AG09309 (cell line): ENCODE measurements around the gene CALN1.

Experiments
- DNase-seq: peaks from one replicate; pipeline ENCODE4 v3.0.0-alpha.2; 2010; ENCODE audit warnings: low read depth
- H3K4me3 ChIP-seq: 2 replicates; pipeline ENCODE4 v1.5.1; 2011; ENCODE audit warnings: mild to moderate bottlenecking, low read depth, low read length, moderate library complexity; ENCODE audit not compliant: control insufficient read depth
- TF ChIP-seq, protein P1 (sequence below): IDR thresholded peaks from 2 replicates; pipeline ENCODE4 v1.5.1; 2011; ENCODE audit warnings: mild to moderate bottlenecking, low read depth, low read length, inconsistent platforms; ENCODE audit not compliant: insufficient read depth, control insufficient read depth; ENCODE audit errors: missing control alignments

CALN1 gene

DNA sequence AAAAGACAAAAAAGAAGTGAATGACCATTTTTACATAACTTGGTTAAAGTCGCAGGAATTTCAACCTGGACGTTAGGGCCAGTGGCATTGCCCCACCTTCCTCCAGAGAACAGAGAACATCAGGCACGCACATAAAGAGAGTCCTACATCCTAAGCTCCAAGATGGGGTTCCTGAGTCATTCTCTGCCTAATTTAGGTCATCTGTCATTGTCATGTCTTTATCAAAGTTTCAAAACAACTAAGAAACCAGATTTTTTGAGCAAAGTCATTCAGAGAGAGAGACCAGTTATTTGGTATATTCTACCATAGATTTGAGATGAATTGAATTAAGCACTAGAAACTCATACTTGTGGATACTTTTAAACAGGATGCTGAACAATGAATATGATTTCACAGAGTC is 241.7 kb downstream of the CALN1 start:
- TF ChIP-seq, protein P1, sequence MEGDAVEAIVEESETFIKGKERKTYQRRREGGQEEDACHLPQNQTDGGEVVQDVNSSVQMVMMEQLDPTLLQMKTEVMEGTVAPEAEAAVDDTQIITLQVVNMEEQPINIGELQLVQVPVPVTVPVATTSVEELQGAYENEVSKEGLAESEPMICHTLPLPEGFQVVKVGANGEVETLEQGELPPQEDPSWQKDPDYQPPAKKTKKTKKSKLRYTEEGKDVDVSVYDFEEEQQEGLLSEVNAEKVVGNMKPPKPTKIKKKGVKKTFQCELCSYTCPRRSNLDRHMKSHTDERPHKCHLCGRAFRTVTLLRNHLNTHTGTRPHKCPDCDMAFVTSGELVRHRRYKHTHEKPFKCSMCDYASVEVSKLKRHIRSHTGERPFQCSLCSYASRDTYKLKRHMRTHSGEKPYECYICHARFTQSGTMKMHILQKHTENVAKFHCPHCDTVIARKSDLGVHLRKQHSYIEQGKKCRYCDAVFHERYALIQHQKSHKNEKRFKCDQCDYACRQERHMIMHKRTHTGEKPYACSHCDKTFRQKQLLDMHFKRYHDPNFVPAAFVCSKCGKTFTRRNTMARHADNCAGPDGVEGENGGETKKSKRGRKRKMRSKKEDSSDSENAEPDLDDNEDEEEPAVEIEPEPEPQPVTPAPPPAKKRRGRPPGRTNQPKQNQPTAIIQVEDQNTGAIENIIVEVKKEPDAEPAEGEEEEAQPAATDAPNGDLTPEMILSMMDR, result no peak
- DNase-seq, result no peak
- H3K4me3 ChIP-seq, result no peak overlapping the region

DNA sequence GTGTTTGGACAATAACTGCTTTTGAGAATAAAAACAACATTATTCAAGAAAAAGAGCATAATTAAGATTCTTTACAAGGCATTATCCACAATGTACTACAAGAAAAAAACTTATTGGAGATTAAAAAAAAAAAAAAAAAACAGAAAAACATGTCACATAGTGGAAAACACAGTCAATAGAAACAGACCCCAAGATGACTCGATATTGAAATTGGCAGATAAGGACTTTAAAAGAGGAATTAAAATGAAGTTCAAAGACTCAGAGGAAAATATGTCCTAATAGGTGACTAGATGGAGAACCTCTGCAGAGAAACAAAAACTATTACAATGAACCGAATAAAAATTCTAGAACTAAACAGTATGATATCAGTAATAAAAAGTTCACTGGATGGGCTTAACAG is 248.9 kb downstream of the CALN1 start:
- no peak overlapping the region for H3K4me3 ChIP-seq
- TF ChIP-seq, protein P1, result no peak
- no peak for DNase-seq

DNA sequence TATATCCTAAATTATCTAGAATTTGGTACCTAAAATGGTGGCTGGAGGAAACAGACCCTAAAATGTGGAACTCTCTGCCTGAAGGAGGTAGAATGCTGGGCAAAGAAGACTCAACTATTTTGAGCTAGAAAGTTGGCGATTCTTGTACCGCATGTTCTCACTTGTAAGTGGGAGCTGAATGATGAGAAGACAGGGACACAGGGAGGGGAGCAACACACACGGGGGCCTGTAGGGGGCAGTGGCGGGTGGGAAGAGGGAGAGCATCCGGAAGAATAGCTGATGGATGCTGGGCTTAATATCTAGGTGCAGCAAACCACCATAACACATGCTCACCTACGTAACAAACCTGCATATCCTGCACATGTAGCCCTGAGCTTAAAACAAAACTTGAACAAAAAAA is 250.6 kb downstream of the CALN1 start:
- H3K4me3 ChIP-seq, result no peak overlapping the region
- TF ChIP-seq, protein P1, result no peak
- no peak for DNase-seq

GRCh38 chr7:72159911-72160310 is 252.2 kb downstream of the CALN1 start:
- H3K4me3 ChIP-seq, result no peak overlapping the region
- TF ChIP-seq, protein P1, result no peak
- DNase-seq, result no peak

- no peak for DNase-seq
- H3K4me3 ChIP-seq, result no peak overlapping the region
- TF ChIP-seq, protein P1, result no peak
These were observed 255.5 kb downstream of the CALN1 start for GRCh38 chr7:72156671-72157070.

- no peak for DNase-seq
These were observed 259.0 kb downstream of the CALN1 start for GRCh38 chr7:72153132-72153512.

More at GRCh38 chr7:72153132-72153512, 259.0 kb downstream of the CALN1 start:
- no peak overlapping the region for H3K4me3 ChIP-seq
- TF ChIP-seq, protein P1, result no peak
